PC-3 (cell line): ENCODE measurements around the gene NHS. TPM values are rescaled to one million over a fixed set of nuclear protein-coding genes. Genes with fewer than 3 reads are reported as not detected.
"Not testable (repeated sequence)": the region's sequence is repeated elsewhere in the genome, so short reads cannot be mapped to it uniquely, and the experiment has no call there.

Source experiments
- ATAC-seq: fragments of 200-7000 bp; cut with Tn5 transposase; 2 replicates; pipeline ENCODE4 v1.9.1; 2020; ENCODE audit warnings: mild to moderate bottlenecking, moderate library complexity
- BruUV-seq: library from RNA; stranded (reverse); fragments of 400-500 nt; replicated peaks from 2 replicates; lab custom pipeline; 2021; lab: Mats Ljungman, UMichigan
- CTCF ChIA-PET: fragments of 300-600 bp; sonication (Branson Sonifier 250); formaldehyde crosslinking; loops from one replicate; lab custom pipeline; 2022; ENCODE audit warnings: antibody characterized with exemption; lab: Charles Lee
- POLR2A ChIA-PET: fragments of 300-600 bp; sonication (Branson Sonifier 250); formaldehyde crosslinking; loops from one replicate; lab custom pipeline; 2022; ENCODE audit warnings: antibody characterized with exemption; ENCODE audit not compliant: unreplicated experiment; lab: Charles Lee
- DNase-seq: peaks from one replicate; pipeline ENCODE4 v3.0.0-alpha.2; 2015
- H2AFZ ChIP-seq: fragments of 300-600 bp; sonication (generic); 2 replicates; pipeline ENCODE4 v1.6.0; 2016; ENCODE audit warnings: antibody characterized with exemption, low read length
- H3F3A ChIP-seq: fragments of 300-600 bp; sonication (generic); one replicate; pipeline ENCODE4 v1.6.0; 2017; ENCODE audit warnings: antibody characterized with exemption, low read length, control low read depth, mild to moderate bottlenecking; ENCODE audit not compliant: unreplicated experiment
- H3K27ac ChIP-seq: fragments of 300-600 bp; sonication (generic); 2 replicates; pipeline ENCODE4 v1.5.1; 2016; ENCODE audit warnings: mild to moderate bottlenecking, low read length
- H3K27me3 ChIP-seq: fragments of 300-600 bp; sonication (generic); 2 replicates; pipeline ENCODE4 v1.6.1; 2016; ENCODE audit warnings: low read length, mixed read lengths
- H3K36me3 ChIP-seq: fragments of 300-600 bp; sonication (generic); 2 replicates; pipeline ENCODE4 v1.6.1; 2016; ENCODE audit warnings: low read depth, mixed run types, low read length, mixed read lengths
- H3K4me1 ChIP-seq: fragments of 300-600 bp; sonication (generic); 2 replicates; pipeline ENCODE4 v1.5.1; 2016; ENCODE audit warnings: low read length; ENCODE audit not compliant: insufficient read depth
- H3K4me2 ChIP-seq: fragments of 300-600 bp; sonication (generic); 2 replicates; pipeline ENCODE4 v1.6.0; 2016; ENCODE audit warnings: low read length
- H3K4me3 ChIP-seq: fragments of 300-600 bp; sonication (generic); 2 replicates; pipeline ENCODE4 v1.5.1; 2016; ENCODE audit warnings: mild to moderate bottlenecking, low read length, mixed read lengths
- H3K79me2 ChIP-seq: fragments of 300-600 bp; sonication (generic); 2 replicates; pipeline ENCODE4 v1.6.1; 2017; ENCODE audit warnings: low read length, mixed read lengths
- H3K9ac ChIP-seq: fragments of 300-600 bp; sonication (generic); 2 replicates; pipeline ENCODE4 v1.6.0; 2016; ENCODE audit warnings: mild to moderate bottlenecking, low read length
- H3K9me2 ChIP-seq: fragments of 300-600 bp; sonication (generic); replicated peaks from 2 replicates; pipeline ENCODE4 v1.6.1; 2016; ENCODE audit warnings: mixed run types, low read length, mixed read lengths
- H3K9me3 ChIP-seq: fragments of 300-600 bp; sonication (generic); 2 replicates; pipeline ENCODE4 v1.6.1; 2016; ENCODE audit warnings: low read length, mixed read lengths
- H4K20me1 ChIP-seq: fragments of 300-600 bp; sonication (generic); 2 replicates; pipeline ENCODE4 v1.6.1; 2016; ENCODE audit warnings: low read length, mixed read lengths
- EZH2 ChIP-seq: fragments of 300-600 bp; sonication (generic); IDR thresholded peaks from one replicate; pipeline ENCODE4 v1.6.1; 2017; ENCODE audit warnings: antibody characterized with exemption, mild to moderate bottlenecking, low read length; ENCODE audit not compliant: unreplicated experiment
- EZH2phosphoT487 ChIP-seq: fragments of 300-600 bp; sonication (generic); IDR thresholded peaks from 2 replicates; pipeline ENCODE4 v1.6.1; 2018; ENCODE audit warnings: mild to moderate bottlenecking, antibody characterized with exemption, low read length, borderline replicate concordance
- intact Hi-C: fragments of 100-400 bp; cut with micrococcal nuclease; formaldehyde crosslinking; loops from 2 replicates; pipeline ENCODE4 v1.9.0; 2023
- total RNA-seq: library from RNA; depleted of rRNA; stranded (reverse); fragments of >200 nt; gene quantifications from 2 replicates; pipeline ENCODE4 v1.2.3, GENCODE V29; 2014
- TF ChIP-seq, protein P1 (sequence below): fragments of 300-600 bp; sonication (generic); conservative IDR thresholded peaks from 2 replicates; pipeline ENCODE4 v1.5.1; 2017; ENCODE audit warnings: antibody characterized with exemption, low read depth, mild to moderate bottlenecking, low read length

Gene NHS
- total RNA-seq, 1 experiment from 2014 or later: 4.9 TPM

GRCh38 chrX:17501746-17502145 lies 126.7 kb downstream of the NHS start:
- Histone ChIP-seq H3K4me3 (no peak overlapping the region), H3K27ac (no peak overlapping the region), H2AFZ (no peak overlapping the region), H3K4me2 (no peak overlapping the region), H3K36me3 (no peaks in the 10 kb centered on the region), H4K20me1 (no peaks in the 10 kb centered on the region), H3K27me3 (no peaks in the 10 kb centered on the region), H3K9me2 (no peaks in the 10 kb centered on the region), H3F3A (no peaks in the 10 kb centered on the region), H3K79me2 (peaks cover 36% of the 10 kb centered on the region), H3K9me3 (no peaks in the 10 kb centered on the region), H3K4me1 (peaks cover 29% of the 10 kb centered on the region), H3K9ac (no peak overlapping the region)
- TF ChIP-seq EZH2phosphoT487: no peak
- TF ChIP-seq, protein P1, sequence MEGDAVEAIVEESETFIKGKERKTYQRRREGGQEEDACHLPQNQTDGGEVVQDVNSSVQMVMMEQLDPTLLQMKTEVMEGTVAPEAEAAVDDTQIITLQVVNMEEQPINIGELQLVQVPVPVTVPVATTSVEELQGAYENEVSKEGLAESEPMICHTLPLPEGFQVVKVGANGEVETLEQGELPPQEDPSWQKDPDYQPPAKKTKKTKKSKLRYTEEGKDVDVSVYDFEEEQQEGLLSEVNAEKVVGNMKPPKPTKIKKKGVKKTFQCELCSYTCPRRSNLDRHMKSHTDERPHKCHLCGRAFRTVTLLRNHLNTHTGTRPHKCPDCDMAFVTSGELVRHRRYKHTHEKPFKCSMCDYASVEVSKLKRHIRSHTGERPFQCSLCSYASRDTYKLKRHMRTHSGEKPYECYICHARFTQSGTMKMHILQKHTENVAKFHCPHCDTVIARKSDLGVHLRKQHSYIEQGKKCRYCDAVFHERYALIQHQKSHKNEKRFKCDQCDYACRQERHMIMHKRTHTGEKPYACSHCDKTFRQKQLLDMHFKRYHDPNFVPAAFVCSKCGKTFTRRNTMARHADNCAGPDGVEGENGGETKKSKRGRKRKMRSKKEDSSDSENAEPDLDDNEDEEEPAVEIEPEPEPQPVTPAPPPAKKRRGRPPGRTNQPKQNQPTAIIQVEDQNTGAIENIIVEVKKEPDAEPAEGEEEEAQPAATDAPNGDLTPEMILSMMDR: no peak
- no peak for ATAC-seq
- no TSS peak for BruUV-seq
- POLR2A ChIA-PET: no interaction called here
- intact Hi-C loops: no loop called here
- DNase-seq: no peak
- CTCF ChIA-PET: no interaction called here

- H3K9ac ChIP-seq, H3K79me2 ChIP-seq, CTCF ChIA-PET, H3K9me3 ChIP-seq, DNase-seq, H3K27me3 ChIP-seq, H3K27ac ChIP-seq, BruUV-seq, H3K36me3 ChIP-seq, H2AFZ ChIP-seq, intact Hi-C loops, H3F3A ChIP-seq, H3K4me3 ChIP-seq, H3K4me2 ChIP-seq, H4K20me1 ChIP-seq, H3K4me1 ChIP-seq, POLR2A ChIA-PET, H3K9me2 ChIP-seq, ATAC-seq: not testable (repeated sequence)
Observed at GRCh38 chrX:17506352-17506751, 131.4 kb downstream of the NHS start.

- Histone ChIP-seq H3K9me3 (no peaks in the 10 kb centered on the region), H3K9ac (no peak overlapping the region), H3K9me2 (no peaks in the 10 kb centered on the region), H3K27me3 (no peaks in the 10 kb centered on the region), H3K4me2 (no peak overlapping the region), H3K36me3 (0 out of 2 replicates have a peak, but pooled peaks cover 5% of the 10 kb centered on the region), H3K79me2 (no peaks in the 10 kb centered on the region), H3K4me3 (no peak overlapping the region), H2AFZ (no peak overlapping the region), H3K4me1 (no peaks in the 10 kb centered on the region), H3F3A (no peaks in the 10 kb centered on the region), H3K27ac (no peak overlapping the region), H4K20me1 (no peaks in the 10 kb centered on the region)
- ChIA-PET POLR2A (no interaction called here), CTCF (no interaction called here)
- intact Hi-C loops: no loop called here
- ATAC-seq (no peak), DNase-seq (no peak)
- TF ChIP-seq EZH2 (no peak), EZH2phosphoT487 (no peak)
- TF ChIP-seq, protein P1: no peak
- no TSS peak for BruUV-seq
Observed at GRCh38 chrX:17511556-17511955, 136.6 kb downstream of the NHS start.
